Activated gamma-delta T cell treated with anti-CD3 and anti-CD28 coated beads, Interleukin-2, amount 50 U/mL, for 16 hours (primary cell): Measurements from ENCODE around the gene KCNF1.

Experiments
- DNase-seq: peaks from one replicate; pipeline ENCODE4 v3.0.0-alpha.2; 2020; ENCODE audit warnings: low read depth

The KCNF1 gene, protein sequence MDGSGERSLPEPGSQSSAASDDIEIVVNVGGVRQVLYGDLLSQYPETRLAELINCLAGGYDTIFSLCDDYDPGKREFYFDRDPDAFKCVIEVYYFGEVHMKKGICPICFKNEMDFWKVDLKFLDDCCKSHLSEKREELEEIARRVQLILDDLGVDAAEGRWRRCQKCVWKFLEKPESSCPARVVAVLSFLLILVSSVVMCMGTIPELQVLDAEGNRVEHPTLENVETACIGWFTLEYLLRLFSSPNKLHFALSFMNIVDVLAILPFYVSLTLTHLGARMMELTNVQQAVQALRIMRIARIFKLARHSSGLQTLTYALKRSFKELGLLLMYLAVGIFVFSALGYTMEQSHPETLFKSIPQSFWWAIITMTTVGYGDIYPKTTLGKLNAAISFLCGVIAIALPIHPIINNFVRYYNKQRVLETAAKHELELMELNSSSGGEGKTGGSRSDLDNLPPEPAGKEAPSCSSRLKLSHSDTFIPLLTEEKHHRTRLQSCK

DNA sequence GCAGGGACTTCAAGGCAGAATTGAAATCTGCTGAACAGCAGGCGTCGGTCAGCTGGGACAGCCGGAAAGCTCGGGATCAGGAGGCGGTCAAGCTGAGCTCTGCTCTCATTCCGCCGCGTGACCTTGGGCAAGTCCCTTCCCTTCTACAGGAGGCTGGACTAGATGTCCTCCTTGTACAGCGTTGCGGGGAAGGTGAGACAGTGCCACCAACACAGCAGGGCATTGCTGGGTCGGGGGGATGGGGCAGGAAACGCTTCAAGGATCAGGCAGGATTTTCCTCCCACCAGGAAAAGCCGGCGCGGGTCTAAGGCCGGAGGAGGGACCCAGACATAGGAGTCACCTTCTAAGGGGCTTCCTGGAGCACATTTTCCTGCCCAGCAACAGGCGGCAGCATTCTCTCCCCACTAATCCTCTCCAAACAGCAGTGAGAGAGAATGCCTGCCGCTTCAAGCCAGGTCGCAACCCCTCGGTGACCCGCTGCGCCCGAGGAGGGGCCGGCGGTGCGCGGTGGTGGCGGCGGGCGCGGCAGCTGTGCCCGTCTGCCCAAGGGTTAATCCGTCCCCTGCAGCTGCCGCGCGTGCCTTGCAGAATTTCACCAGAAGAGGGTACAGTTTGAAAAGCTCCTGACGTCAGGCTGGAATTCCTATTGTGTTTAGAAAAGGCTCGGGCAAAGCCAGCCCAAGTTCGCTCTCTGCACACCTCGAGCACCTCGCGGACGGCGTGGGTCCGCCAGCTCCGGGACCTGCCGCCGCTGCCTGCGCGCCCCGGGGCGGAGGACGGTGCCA, at the start of gene KCNF1:
Gene KCNF1 (plus strand): TSS at position 644 of the 785 bp plus-strand sequence. CDS start 493 bp downstream, outside the sequence.
- DNase-seq, result no peak

DNA sequence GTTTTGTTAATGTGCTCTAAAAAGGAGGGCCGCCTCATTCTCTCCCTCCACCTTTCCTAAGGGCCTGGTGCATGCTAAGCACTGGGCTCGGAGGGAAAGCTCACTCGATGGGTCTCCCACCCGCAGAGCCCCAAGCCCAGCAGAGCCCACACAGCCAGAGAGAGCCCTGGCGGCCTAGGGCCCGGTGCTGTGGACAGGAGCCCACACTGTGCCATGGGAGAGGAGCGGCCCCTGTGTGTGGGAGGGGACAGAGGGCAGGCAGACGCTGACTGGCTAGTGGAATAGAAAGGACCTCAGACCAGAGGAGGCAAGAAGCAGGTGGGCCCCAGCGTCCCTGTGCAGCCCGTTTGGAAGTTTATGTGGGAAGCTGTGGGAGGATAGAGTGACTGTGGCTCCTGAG, 49.4 kb upstream of the KCNF1 start:
- DNase-seq, result no peak

DNA sequence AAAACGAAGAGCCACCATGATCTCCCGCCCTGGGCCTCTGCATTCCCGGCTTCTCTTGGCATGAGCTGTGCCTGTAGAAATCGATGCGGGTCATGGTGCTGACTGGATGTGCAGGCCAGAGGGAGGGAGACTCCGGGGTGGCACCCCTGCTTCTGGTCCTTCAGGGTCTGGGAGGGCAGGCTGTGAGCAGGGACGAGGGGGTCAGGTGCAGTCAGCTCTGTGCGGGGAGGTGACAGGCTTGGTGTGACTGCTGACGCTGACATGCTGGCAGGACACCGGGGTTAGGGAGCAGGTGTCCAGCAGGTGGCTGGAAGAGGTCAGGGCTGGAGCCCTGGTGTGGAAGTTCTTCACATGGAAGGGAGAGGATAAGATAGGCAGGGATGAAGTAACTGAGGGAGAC, 48.7 kb upstream of the KCNF1 start:
- DNase-seq, result no peak

DNA sequence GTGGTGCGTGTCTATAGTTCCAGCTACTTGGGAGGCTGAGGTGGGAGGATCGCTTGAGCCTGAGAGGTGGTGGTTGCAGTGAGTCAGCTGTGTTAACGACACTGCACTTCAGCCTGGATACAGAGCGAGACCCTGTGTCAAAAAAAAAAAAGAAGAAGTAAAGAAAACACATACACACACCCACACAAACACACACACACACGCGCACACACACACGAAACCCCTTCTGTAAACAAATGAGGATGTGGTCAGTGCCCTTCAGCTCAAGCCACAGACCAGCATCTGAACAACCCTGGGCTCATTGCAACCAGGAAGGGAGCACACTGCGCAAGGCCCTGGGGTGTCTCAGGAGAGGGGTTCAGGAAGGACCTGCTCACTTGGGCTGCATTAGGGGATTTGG, 47.9 kb upstream of the KCNF1 start:
- DNase-seq, result no peak

DNA sequence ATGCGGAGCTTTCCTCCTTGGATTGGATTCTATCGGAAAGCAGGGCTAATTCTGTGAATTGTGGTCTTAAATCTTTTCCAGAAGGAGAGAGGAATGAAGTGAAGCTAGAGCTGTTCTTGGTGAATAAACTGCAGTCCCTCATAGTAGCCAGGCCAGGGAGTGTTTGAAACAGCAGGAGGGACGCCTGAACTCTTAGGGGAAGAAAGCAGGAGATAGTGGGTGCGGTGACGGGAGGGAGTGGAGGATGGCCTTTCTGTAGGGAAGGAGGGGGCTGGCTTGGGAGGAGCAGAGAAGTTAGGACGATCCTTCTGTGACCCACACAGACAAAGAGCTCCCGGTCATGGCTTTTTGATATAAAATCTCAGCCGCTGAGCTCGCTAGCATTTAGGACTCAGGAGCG, 47.5 kb upstream of the KCNF1 start:
- no peak for DNase-seq

DNA sequence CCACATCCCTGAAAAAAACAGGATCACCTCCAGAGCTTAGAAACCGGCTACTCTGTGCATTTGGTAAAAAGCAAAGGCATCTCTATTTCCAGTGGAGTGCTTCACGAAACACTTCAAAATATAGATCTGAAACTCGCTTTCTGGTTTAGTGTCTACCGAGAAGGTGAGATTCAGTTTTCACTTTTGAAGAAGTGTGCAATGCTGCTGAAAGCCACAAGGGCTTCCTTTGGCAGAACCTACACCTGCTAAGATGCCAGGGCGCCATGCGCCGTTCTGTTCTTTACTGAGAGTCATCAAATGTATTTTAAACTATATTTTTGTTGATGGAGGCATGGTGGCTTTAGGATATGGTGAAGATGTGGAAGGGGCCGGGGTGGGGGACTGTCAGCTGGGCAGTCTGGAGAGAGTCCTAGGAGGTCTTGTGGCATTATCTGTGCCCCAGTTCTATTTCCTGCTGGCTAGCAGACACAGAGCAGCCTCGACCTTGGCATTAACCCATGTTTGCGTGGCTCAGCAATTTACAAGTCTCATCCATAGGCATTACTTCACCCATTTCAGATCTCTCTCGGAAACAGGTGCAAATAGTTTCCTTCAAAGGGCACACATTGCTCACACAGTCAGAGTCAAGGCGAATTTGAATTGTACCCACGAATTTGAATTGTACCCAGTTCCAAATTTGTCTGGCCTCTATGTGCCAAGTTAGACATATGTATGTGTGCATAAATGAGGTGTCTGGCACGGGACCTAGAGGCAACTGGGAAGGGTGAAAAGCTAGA, 46.7 kb upstream of the KCNF1 start:
- DNase-seq, result no peak

DNA sequence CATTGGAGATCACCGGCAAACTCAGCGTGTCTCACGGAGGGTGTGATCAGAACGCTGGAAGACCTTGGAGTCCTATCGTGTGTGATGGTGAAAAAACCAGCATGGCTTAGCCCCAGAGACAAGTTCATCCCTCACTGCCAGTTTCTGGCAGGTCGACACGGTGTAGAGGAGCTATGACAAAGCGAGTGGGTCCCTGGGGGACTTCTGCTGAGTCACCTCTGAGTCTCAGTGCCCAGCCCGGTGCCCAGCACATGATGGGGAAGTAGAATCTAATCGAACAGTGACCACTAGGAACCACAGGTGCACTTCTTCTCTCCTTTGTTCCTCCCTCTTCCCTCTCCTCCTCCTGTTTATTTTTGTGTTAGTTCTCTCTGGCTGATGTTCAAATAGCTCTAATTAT, 45.9 kb upstream of the KCNF1 start:
- no peak for DNase-seq

DNA sequence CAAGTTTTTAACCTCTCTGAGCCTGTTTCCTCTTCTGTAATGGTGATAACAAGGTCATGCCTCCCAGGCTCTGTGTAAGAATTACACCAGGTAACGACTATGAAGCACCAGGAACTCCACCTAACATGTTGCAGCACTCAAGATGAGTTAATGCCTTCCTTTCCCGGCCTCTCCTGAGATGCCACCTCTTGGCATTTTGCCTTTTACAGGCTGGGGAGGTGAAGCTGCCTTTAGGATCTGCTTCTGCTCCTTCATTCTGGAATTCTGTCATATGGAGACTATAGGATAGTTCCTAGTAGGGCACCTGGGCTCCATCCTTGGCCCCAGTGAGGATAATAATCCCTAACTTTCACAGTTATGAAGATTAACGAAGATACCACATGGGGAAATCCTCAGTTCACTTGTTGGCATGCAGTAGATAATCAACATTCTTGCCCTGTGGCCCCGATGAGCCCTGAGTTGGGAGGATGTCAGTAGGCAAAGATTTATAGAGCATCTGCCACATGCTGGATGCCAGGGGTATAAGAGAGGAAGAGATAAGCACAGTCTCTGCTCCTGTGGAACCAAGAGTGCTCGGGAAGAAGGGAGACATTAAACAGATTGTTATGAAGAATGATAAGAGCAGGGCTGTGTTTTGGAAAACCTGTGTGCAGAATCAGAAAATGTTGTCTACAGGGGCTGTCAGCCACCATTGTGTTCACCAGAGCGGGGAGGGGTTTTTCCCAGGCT, 43.9 kb upstream of the KCNF1 start:
- DNase-seq, result no peak

DNA sequence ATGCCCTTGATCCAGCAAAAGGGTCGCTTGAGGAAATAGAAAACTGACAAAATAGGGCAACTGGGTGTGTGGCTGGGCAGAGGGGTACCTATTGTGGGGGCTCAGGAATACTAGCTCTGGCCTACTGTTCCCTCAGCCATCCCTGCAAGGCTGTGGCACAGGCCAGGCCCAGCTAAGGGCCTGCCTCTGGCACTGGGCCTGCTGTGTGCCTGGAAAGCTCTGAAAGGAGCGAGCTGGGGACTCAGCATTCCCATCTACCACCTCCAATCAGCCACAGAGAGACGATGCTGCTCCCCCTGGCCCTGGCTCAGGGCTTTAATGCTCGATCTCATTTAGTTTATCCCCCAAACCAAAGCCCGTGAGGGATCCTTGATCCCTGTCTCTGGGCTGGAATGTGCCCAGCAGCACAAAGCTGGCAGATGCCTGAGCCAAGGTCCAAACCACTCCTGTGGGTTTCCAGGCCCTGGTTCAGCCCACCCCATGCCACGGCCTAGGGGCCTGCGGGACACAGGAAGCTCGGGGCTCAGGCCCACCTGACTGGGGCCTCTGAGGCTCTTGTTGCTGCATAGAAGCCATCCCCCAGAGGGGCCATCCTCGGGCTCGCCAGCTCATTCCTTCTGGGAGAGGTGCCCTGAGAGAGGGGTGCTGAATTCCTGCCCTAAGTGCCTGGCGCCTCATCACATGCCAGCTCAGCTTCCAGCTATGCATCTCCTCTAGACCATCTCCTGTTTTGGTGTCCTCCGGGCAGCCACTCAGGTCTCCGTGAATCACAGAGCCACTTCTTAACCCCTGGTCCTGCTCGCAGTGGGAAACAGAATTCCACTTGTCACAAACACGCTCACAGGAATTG, 43.0 kb upstream of the KCNF1 start:
- DNase-seq, result no peak

DNA sequence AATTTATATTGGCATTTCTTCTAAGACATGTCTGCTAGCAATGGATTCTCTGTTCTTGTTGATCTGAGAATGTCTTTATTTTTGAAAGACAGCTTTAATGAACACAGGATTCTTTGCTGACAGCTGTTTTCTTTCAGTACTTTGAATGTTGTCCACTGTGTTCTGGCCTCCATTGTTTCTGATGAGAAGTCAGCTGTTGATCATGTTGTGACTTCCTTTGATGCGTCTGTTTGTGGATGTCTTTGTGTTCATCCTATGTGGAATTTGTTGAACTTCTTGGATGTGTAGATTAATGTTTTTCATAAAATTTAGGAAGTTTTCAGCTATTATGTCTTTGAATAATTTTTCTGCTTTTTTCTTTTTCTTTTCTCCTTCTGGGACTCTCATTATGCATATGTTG, 39.8 kb upstream of the KCNF1 start:
- DNase-seq, result no peak

DNA sequence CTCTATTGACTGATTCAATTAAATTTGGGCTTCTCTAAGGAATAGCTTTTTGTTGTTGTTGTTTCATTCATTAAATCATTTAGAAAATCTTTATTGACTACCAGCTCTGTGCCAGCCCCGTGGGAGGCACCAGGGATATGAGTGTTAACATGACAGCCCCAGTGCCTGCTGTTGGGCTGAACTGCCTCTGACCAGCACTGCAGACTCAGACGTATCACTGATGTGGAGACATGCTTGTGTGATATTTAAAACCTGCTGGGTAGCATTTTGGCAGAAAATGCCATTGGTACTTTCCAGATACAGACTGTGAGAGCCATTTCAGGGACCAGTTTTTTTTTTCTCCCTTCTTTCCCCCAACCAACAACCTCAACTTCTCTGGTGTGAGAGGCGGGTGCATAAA, 38.6 kb upstream of the KCNF1 start:
- no peak for DNase-seq

DNA sequence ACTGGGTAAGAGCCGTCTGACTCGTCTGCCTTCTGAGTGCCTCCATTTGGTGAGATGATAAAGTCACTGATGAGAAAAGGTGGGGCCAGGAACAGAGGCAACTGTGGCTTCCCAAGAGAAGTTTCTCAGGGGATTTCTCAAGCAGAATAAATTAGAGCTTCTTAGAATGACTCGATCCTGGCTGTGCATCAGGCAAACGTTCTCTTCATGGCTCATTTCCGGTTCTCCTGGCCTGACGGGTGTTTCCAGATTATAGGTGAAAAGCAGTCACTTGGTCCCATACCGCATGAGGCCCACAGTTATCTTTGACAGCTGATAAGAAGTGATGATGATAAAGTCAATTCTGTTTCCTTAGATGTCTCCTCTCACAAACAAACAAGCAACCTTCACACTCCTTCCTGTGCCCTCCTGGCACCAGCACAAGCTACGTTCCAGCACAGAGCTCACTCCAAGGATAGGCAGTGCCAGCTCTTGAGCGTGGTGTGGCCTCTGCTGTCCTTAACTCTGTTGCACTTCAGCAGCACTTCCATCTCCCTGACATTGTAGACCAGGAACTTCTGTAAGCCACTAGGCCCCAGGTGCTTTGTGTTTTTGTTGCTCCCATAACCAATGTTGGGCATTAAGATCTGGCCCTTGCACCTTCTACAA, 37.8 kb upstream of the KCNF1 start:
- DNase-seq, result no peak

DNA sequence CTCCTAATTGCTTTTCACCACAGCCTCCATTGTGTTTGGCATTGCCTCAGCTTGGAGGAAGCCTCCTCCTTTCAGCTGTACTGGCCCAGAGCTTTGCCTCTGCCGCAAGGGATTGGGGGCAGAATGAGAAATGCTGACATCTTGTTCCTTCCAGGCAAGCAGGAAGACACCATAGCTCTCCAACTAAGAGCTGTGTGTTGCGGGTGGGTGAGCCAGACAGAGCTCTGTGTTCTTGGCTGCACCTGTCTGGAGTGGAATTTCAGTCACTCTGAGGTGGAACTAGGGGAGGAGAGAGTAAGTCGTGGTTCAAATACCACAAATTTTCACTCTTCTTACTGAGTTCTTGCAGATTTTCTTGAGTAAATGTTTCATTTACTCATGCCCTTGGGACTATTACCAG, 36.6 kb upstream of the KCNF1 start:
- DNase-seq, result no peak

DNA sequence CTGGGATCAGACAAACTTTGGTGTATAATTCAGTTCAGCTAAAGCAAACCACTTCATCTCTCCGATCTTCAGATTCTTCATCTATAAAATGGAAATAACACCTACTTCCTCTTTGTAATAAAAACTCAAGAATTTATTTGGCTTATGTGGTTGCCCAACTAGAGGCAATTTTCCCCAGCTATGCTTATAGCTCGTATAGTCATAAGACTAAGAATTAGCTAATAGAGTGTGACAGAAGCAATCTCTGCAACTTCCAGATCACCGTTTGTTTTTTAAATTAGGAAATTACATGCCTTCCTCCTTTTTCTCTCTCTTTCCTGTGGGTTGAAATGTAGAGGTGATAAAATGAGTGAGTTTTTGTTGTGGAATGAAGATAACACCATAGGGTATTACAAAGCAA, 35.3 kb upstream of the KCNF1 start:
- DNase-seq, result no peak

DNA sequence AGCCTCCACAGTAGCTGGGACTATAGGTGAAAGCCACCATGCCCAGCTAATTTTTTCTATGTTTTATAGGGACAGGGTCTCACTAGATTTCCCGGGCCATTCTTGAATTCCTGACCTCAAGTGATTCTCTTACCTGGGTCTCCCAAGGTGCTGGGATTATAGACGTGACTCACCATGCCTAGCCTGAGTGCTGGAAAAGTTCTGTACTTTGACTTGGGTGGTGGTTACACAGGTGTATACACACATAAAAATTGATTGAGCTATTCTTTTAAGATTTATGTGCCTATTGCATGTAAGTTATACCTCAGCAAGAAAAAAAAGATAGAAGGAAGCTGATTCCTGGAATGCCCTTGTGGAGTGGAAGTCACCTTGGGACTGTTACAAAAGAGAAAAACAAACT, 34.8 kb upstream of the KCNF1 start:
- no peak for DNase-seq

DNA sequence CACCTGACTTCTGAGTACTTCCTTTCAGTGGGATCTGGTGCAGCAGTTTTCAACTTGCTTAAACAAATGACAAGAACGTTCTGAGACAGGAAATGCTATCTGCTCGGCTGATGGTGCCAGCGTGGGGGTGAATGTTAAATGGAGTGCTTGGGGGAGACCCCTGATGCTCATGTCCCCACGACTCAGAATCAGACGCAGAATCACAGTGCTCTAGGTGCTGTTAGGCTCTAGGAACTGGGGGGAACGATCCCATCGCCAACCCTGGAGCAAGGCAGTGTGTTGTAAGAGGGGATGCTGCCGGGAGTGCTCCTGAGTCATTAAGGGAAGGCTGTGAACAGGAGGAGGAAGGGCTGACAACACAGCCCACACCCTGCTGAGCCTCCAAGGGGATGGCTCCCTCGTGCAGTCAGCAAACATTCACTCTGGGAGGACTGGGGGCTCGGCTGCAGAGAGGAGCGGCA, 34.1 kb upstream of the KCNF1 start:
- no peak for DNase-seq

DNA sequence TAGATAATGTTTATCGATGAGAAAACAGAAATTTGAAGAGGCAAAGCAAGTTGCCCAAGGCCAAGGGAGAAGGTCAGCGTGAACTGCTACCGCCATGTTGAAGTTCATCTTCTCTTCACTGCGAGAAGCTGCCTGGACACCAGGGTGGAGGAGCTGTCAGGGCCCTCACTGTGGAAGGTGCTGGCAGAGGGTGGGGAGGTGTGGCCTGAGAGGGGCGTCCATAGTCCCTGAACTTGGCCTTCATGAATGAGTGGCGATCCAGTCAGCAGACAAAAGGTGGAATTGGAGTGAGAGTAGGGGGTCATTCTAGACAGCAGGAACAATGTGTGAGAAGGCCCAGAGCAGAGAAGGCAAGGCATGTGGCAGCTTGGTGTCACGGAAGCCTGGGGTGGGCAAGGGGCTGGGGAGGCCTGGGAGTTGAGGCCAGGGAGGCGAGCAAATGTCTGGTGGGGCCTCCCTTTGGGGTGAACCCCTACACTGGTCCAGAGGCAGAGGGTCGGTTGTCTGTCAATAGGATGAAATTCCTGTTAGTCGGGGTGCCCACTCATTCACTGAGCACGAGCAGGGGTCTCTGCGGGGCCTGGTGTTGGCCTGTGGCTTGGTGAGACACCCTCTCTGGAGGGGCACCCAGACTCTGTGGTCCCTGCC, 33.3 kb upstream of the KCNF1 start:
- no peak for DNase-seq

DNA sequence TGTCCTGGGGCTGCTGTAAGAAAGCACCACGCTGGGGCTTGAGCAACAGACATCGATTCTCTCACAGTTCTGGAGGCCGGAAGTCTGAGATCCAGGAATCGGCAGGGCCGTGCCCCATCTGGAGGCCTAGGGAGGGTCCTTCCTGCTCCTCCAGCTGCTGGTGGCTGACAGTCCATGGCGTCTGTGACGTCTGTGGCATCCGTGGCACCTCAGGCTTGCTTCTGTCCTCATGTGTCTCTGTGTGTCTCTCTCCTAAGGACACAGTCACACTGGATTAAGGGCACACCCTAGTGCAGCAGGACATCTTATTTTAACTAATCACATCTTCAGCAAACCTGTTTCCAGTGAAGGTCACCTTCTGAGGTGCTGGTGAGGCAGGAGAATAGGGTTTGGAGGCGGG, 32.6 kb upstream of the KCNF1 start:
- DNase-seq, result no peak
